Measurements from ENCODE around the gene LRRK2. TPM values are rescaled to one million over a fixed set of nuclear protein-coding genes. Genes with fewer than 3 reads are reported as not detected.

The LRRK2 gene
- total and polyA plus RNA-seq, 2 of the 8 experiments (the other 6 are each of a cell fraction or from before 2014, with no cell fraction given): 0.06 to 0.13 TPM

- TF ChIP-seq CHD7 (IDR thresholded peaks at IDR 0.05; ENCODE audit: insufficient replicate concordance, low read length) (no peak), CBX8 (IDR thresholded peaks at IDR 0.05; ENCODE audit: borderline replicate concordance, low read depth, low read length) (no peak), CHD2 (IDR thresholded peaks at IDR 0.05; ENCODE audit: low read length) (no peak), TEAD4 (IDR thresholded peaks at IDR 0.05; ENCODE audit: low read depth, low read length) (no peak), SIN3A (conservative IDR thresholded peaks at IDR 0.05 in 1 of 2, IDR thresholded peaks at IDR 0.05 in 1 of 2; ENCODE audit: low read depth in 1 of 2, low read length in 2 of 2) (no peak), MAX (IDR thresholded peaks at IDR 0.05) (no peak), BRCA1 (IDR thresholded peaks at IDR 0.05; ENCODE audit: low read depth, low read length) (no peak), FOSL1 (IDR thresholded peaks at IDR 0.05; ENCODE audit: insufficient read depth, low read depth, low read length) (no peak), TAF1 (IDR thresholded peaks at IDR 0.05; ENCODE audit: low read depth, low read length) (no peak), GABPA (IDR thresholded peaks at IDR 0.05; ENCODE audit: borderline replicate concordance, insufficient read depth, low read length) (no peak), CTBP2 (IDR thresholded peaks at IDR 0.05; ENCODE audit: borderline replicate concordance, insufficient read depth, insufficient read length, low read length) (no peak), YY1 (IDR thresholded peaks at IDR 0.05; ENCODE audit: low read depth, low read length) (no peak)
Measured at GRCh38 chr12:40393026-40393425, 168.2 kb downstream of the LRRK2 start (continued).
